22Rv1 (cell line): ENCODE measurements around the gene GRAMD1B.

Experiments
- H3K27ac ChIP-seq: fragments of 450-650 bp; 2 replicates; pipeline ENCODE4 v1.5.1; 2017
- ZFX ChIP-seq: fragments of 450-650 bp; IDR thresholded peaks from 2 replicates; pipeline ENCODE4 v1.6.1; 2017; ENCODE audit warnings: antibody characterized with exemption, borderline replicate concordance
- TF ChIP-seq, protein P1 (sequence below): fragments of 450-650 bp; IDR thresholded peaks from 2 replicates; pipeline ENCODE4 v1.5.1; 2017; ENCODE audit warnings: mild to moderate bottlenecking

The GRAMD1B gene

DNA sequence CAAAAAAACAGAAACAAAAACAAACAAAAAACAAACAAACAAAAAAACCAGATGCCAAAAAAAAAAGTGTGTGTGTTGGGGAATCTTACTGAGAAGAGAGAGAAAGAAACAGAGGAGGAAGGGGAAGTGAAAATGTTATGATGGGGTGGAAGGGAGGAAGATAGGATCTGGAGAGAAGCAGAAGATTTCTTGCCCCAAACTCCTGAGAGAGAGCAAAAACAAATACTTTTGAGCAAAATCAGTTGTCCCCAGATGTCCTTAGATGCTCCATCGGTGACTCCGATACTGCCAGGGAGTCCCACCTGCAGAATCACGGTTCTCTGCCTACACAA, 19.9 kb upstream of the GRAMD1B start:
- no peak overlapping the region for H3K27ac ChIP-seq
- no peak for TF ChIP-seq ZFX
- TF ChIP-seq, protein P1, sequence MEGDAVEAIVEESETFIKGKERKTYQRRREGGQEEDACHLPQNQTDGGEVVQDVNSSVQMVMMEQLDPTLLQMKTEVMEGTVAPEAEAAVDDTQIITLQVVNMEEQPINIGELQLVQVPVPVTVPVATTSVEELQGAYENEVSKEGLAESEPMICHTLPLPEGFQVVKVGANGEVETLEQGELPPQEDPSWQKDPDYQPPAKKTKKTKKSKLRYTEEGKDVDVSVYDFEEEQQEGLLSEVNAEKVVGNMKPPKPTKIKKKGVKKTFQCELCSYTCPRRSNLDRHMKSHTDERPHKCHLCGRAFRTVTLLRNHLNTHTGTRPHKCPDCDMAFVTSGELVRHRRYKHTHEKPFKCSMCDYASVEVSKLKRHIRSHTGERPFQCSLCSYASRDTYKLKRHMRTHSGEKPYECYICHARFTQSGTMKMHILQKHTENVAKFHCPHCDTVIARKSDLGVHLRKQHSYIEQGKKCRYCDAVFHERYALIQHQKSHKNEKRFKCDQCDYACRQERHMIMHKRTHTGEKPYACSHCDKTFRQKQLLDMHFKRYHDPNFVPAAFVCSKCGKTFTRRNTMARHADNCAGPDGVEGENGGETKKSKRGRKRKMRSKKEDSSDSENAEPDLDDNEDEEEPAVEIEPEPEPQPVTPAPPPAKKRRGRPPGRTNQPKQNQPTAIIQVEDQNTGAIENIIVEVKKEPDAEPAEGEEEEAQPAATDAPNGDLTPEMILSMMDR: no peak

DNA sequence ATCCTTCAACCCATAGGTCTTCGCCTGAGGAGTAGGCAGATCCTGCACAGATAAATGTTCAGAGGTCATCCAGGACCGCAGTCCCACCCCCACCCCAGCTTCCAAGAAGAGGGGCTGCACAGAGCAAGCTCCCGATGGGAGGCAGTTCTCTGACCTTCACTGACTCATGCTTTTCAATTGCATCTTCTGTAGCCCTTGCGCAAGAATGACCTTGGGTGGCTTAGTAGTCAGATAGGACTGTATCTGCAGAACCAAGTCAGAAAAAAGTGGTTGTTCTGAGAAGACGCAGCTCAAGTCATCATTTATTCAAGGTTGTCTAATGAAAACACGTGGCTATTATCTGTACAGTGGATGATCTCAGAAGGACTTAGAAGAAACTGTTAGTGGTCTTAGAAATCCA, 16.4 kb upstream of the GRAMD1B start:
- TF ChIP-seq ZFX: no peak
- TF ChIP-seq, protein P1: no peak
- H3K27ac ChIP-seq: no peak overlapping the region

DNA sequence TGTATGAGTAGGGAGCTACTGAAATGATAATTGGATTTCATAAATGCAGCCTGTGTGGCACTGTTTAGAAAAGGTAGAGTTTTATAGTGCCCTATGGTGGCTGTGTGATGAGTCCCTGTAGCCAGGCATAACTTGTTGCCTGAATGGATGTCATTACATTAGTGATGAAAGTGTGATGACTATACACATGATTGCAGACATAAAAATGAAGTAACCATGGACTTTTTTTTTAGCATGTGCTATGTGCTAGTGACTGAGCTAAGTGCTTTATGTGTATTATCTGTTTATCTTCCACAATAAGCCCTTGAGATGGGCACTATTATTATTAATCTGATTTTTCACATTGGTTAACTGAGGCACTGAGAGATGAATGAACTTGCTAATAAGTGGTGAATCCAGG, 13.5 kb upstream of the GRAMD1B start:
- H3K27ac ChIP-seq: no peak overlapping the region
- TF ChIP-seq ZFX: no peak
- TF ChIP-seq, protein P1: no peak

DNA sequence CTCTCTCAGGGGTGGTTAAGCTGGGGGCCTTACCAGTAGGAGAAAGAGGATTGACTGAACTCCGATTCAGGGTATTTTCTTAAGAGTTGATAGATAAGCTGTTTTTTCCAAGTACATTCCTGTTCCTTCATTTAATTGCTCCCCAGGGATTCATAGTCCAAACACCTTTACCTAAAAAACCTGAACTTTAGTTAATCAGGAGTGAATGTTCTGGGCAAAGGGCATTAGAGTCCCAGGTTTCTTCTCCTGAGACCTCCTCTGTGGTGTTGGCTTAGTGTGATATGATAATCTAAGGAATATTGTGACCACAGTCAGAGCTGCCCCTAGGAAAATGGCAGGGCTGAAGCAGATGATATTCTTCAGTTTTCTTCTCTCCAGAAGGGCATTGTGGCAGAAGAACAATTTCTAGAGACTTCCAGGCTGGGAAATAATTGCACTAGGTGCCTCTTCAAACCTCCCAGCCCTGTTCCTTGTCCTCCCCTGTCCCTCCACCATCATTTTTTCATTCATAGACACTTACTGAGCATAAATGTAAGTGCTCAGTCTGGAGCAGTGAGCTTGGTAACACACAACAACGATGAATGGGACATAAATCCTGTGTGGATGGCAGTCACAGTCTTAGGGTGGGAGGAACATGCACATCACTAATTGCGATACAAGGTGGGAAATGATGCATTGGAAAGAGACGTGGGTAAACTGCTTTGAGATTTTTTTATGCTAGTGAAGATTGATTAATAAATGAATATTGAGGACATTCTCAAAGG, 11.5 kb upstream of the GRAMD1B start:
- no peak for TF ChIP-seq ZFX
- TF ChIP-seq, protein P1: no peak
- no peak overlapping the region for H3K27ac ChIP-seq

DNA sequence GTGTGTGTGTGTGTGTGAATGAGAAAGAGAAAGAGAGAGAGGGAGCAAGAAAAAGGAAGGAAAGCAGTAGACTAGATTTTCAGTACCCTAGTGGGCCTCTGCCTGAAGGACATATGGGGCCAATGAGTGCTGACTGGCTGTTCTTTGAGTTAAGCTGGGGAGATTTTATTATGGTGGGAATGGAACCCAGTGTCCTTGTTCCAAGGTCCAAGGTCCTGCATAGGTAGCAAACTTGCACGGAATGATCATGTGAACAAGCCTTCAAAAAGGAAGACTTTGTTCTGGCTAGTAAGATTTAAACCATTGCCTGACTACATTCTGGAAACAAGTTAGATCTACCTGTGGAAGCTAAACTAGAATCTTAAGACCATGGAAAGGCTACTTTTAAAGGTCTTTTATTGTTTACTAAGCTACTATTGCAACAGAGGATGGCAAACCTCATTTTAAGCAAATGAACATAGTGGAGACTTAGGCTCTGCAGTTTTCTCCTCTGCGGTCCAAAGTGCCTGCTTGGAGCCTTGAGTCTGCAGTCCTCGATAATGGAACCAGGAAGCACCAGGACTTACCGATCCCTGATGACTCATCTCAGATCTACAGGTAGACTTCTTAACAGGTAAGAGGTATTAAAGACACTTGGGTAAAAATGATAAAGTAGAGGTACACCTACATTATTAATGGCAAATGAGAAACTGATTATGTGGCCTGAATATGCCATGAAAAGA, 10.2 kb upstream of the GRAMD1B start:
- no peak overlapping the region for H3K27ac ChIP-seq
- TF ChIP-seq ZFX: no peak
- TF ChIP-seq, protein P1: no peak

DNA sequence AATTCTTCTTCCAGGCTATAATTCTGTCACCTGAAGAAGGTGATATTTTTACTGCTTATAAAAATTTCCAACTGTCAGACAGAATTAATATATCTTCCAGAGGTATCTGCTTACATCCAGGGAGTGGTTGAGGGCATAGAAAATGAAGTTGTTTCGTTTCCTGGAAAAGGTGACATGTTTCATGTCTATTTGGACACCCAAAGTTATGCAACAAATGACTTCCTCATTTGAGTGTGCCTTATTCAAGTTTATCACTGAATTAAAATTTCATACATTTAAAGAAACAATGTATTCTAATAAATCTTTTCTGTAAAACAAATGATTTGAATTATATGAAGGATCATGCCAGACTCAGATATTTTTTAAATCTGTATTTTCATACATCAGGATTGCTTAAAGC, 8.5 kb upstream of the GRAMD1B start:
- TF ChIP-seq ZFX: no peak
- TF ChIP-seq, protein P1: no peak
- no peak overlapping the region for H3K27ac ChIP-seq

DNA sequence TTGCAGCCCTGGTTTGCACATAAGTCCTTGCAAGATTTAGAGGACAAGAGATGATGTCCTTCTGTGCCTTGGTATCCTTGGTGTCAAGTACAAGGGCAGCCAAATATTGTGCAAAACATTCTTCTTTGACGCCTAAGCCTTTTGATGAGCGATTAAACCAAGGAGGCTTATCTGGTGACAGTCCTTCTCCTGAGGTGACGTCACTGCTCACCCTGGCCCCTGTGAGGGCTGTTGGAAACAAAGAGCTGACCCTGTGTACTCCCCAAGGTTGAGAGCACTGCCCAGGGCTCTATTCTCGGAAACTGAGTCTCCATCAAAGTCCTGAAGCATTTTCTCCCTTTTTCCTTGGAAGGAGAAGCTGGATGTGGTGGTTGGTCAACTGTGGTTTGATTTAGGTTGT, 4.7 kb upstream of the GRAMD1B start:
- TF ChIP-seq, protein P1: no peak
- TF ChIP-seq ZFX: no peak
- no peak overlapping the region for H3K27ac ChIP-seq
